BE2C (cell line): ENCODE results near the gene SEPTIN1.

ENCODE experiments used
- DNase-seq: peaks from one replicate; pipeline ENCODE4 v3.0.0-alpha.2; 2020
- H3K27me3 ChIP-seq: fragments of 250-450 bp; sonication (Bioruptor Pico); 2 replicates; pipeline ENCODE4 v1.5.1; 2020; ENCODE audit warnings: mild to moderate bottlenecking
- H3K36me3 ChIP-seq: fragments of 250-450 bp; sonication (Bioruptor Pico); 2 replicates; pipeline ENCODE4 v1.5.1; 2020; ENCODE audit warnings: mild to moderate bottlenecking
- H3K4me1 ChIP-seq: fragments of 250-450 bp; sonication (Bioruptor Pico); 2 replicates; pipeline ENCODE4 v1.5.1; 2020
- H3K4me3 ChIP-seq: 2 replicates; pipeline ENCODE4 v1.5.1; 2011; ENCODE audit warnings: low read depth, low read length
- H3K9me3 ChIP-seq: fragments of 250-450 bp; sonication (Bioruptor Pico); 2 replicates; pipeline ENCODE4 v1.5.1; 2020
- CTCF ChIP-seq: IDR thresholded peaks from 2 replicates; pipeline ENCODE4 v1.5.1; 2012; ENCODE audit warnings: mild to moderate bottlenecking, low read depth, low read length

The SEPTIN1 gene

GRCh38 chr16:30356401-30357084 is 25.8 kb downstream of the SEPTIN1 start:
- no peaks in the 10 kb centered on the region for H3K9me3 ChIP-seq
- H3K36me3 ChIP-seq = peaks cover 41% of the 10 kb centered on the region
- no peak overlapping the region; the same call in 1 of the 2 replicates for H3K4me3 ChIP-seq
- TF ChIP-seq CTCF = no peak
- H3K4me1 ChIP-seq = no peaks in the 10 kb centered on the region
- no peaks in the 10 kb centered on the region for H3K27me3 ChIP-seq
- DNase-seq = no peak

DNA sequence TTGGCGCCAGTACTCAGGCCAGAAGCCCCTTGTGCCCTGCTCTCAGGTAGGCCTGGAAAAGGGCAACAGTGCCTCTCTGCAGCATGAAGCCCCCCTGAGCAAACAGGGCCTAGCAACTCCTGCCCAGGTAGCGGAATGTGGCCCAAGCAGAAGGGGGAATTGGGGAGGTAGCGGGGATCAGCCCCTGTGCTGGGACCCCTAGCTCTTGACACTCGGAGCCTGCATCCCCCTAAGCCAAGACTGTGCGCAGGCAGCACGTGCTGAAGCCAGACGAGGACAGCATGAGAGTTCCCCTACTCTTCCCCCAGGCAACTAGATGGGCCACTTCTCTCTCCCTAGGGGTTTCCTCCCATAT is 26.4 kb downstream of the SEPTIN1 start:
- H3K27me3 ChIP-seq = no peaks in the 10 kb centered on the region
- H3K36me3 ChIP-seq = peaks cover 44% of the 10 kb centered on the region
- H3K4me1 ChIP-seq = no peaks in the 10 kb centered on the region
- H3K4me3 ChIP-seq = peak overlapping the region; percentile 96
- DNase-seq = no peak
- H3K9me3 ChIP-seq = no peaks in the 10 kb centered on the region
- TF ChIP-seq CTCF = no peak

GRCh38 chr16:30355144-30355953 is 27.0 kb downstream of the SEPTIN1 start, which contains the start of gene CD2BP2:
TSS of gene CD2BP2 (minus strand) at chr16:30355308. CDS start at chr16:30354681, 627 bp downstream.
- no peak for TF ChIP-seq CTCF
- H3K9me3 ChIP-seq = no peaks in the 10 kb centered on the region
- H3K4me1 ChIP-seq = no peaks in the 10 kb centered on the region
- H3K36me3 ChIP-seq = peaks cover 50% of the 10 kb centered on the region
- H3K27me3 ChIP-seq = no peaks in the 10 kb centered on the region
- peak within 1 kb of the TSS; percentile 96 for H3K4me3 ChIP-seq
- DNase-seq = peak; percentile 96

GRCh38 chr16:30354423-30355143 is 27.8 kb downstream of the SEPTIN1 start:
- Histone ChIP-seq H3K27me3 (no peaks in the 10 kb centered on the region), H3K4me1 (no peaks in the 10 kb centered on the region), H3K4me3 (peak overlapping the region; percentile 96), H3K36me3 (peaks cover 49% of the 10 kb centered on the region), H3K9me3 (no peaks in the 10 kb centered on the region)
- no peak for TF ChIP-seq CTCF
- peak; percentile 39 for DNase-seq

- no peak for DNase-seq
- no peak for TF ChIP-seq CTCF
- H3K9me3 ChIP-seq = no peaks in the 10 kb centered on the region
These were observed 28.8 kb downstream of the SEPTIN1 start for GRCh38 chr16:30353438-30354129.

More at GRCh38 chr16:30353438-30354129, 28.8 kb downstream of the SEPTIN1 start:
- H3K4me1 ChIP-seq = no peaks in the 10 kb centered on the region
- peaks cover 48% of the 10 kb centered on the region for H3K36me3 ChIP-seq
- H3K27me3 ChIP-seq = no peaks in the 10 kb centered on the region
- H3K4me3 ChIP-seq = peak overlapping the region; percentile 96; the same call in 1 of the 2 replicates
